Measurements from ENCODE around the gene MEA1. TPM values are rescaled to one million over a fixed set of nuclear protein-coding genes. Genes with fewer than 3 reads are reported as not detected.

The MEA1 gene
- total RNA-seq, 2 donors from 2014 or later = 29.6 to 50.3 TPM

- no peak overlapping the region for H3K4me3 ChIP-seq
- no peak overlapping the region for H3K27ac ChIP-seq
- peaks cover 37% of the 10 kb centered on the region for H3K36me3 ChIP-seq
- no peak for DNase-seq (ENCODE audit: low spot score)
- H3K4me1 ChIP-seq = peaks cover 0 to 18% of the 10 kb centered on the region in 2 donors
- no peaks in the 10 kb centered on the region for H3K27me3 ChIP-seq
- TF ChIP-seq, protein P1, sequence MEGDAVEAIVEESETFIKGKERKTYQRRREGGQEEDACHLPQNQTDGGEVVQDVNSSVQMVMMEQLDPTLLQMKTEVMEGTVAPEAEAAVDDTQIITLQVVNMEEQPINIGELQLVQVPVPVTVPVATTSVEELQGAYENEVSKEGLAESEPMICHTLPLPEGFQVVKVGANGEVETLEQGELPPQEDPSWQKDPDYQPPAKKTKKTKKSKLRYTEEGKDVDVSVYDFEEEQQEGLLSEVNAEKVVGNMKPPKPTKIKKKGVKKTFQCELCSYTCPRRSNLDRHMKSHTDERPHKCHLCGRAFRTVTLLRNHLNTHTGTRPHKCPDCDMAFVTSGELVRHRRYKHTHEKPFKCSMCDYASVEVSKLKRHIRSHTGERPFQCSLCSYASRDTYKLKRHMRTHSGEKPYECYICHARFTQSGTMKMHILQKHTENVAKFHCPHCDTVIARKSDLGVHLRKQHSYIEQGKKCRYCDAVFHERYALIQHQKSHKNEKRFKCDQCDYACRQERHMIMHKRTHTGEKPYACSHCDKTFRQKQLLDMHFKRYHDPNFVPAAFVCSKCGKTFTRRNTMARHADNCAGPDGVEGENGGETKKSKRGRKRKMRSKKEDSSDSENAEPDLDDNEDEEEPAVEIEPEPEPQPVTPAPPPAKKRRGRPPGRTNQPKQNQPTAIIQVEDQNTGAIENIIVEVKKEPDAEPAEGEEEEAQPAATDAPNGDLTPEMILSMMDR (IDR thresholded peaks at IDR 0.05) = no peak
- no peaks in the 10 kb centered on the region for H3K9me3 ChIP-seq
These were observed 51.1 kb downstream of the MEA1 start for GRCh38 chr6:42962502-42963178.

GRCh38 chr6:42962096-42962495 is 51.6 kb downstream of the MEA1 start:
- DNase-seq (ENCODE audit: low spot score) = no peak
- Histone ChIP-seq H3K27me3 (no peaks in the 10 kb centered on the region), H3K4me3 (no peak overlapping the region), H3K4me1 (peaks cover 0 to 18% of the 10 kb centered on the region in 2 donors), H3K36me3 (peaks cover 35% of the 10 kb centered on the region), H3K27ac (no peak overlapping the region), H3K9me3 (no peaks in the 10 kb centered on the region)
- TF ChIP-seq, protein P1 (IDR thresholded peaks at IDR 0.05) = no peak

Other genes with a start within 250 kb of the MEA1 start
- gene BICRAL, start 231.9 kb downstream of the MEA1 start, total RNA-seq = 10 to 100 TPM in 1 of 2 donors, 1 to 10 TPM in 1; 9.6 to 14.1 TPM
- gene RPL7L1, start 134.3 kb downstream of the MEA1 start, total RNA-seq = 10 to 100 TPM; 63.3 to 66.7 TPM
- gene PTCRA, start 97.9 kb downstream of the MEA1 start, total RNA-seq = 1 to 10 TPM in 1 of 2 donors, not detected in 1; 1.6 TPM
- gene CNPY3, start 84.5 kb downstream of the MEA1 start, total RNA-seq = 10 to 100 TPM; 22.0 to 26.5 TPM
- gene GNMT, start 53.2 kb downstream of the MEA1 start, total RNA-seq = 1 to 10 TPM; 3.3 to 4.1 TPM
- 10 to 100 TPM; 11.7 to 16.7 TPM for gene PEX6, start 34.8 kb downstream of the MEA1 start, total RNA-seq
- 10 to 100 TPM; 32.8 to 41.1 TPM for gene PPP2R5D, start 29.4 kb downstream of the MEA1 start, total RNA-seq
- 100 to 1,000 TPM; 122 to 153 TPM for gene KLHDC3, start 303 bp upstream of the MEA1 start, total RNA-seq
- 10 to 100 TPM; 29.0 to 40.6 TPM for gene RRP36, start 7.7 kb upstream of the MEA1 start, total RNA-seq
- 1 to 10 TPM; 6.5 to 9.0 TPM for gene CUL7, start 39.9 kb upstream of the MEA1 start, total RNA-seq
- 10 to 100 TPM; 37.0 to 41.0 TPM for gene MRPL2, start 45.5 kb upstream of the MEA1 start, total RNA-seq
- gene KLC4, start 45.7 kb upstream of the MEA1 start, total RNA-seq = 10 to 100 TPM; 22.5 to 46.5 TPM
- gene PTK7, start 62.4 kb upstream of the MEA1 start, total RNA-seq = 10 to 100 TPM in 1 of 2 donors, 1 to 10 TPM in 1; 4.5 to 12.7 TPM
- gene SRF, start 157.3 kb upstream of the MEA1 start, total RNA-seq = 100 to 1,000 TPM in 1 of 2 donors, 10 to 100 TPM in 1; 59.4 to 116 TPM
- 10 to 100 TPM; 11.0 to 16.8 TPM for gene CUL9, start 168.2 kb upstream of the MEA1 start, total RNA-seq
- gene DNPH1, start 215.5 kb upstream of the MEA1 start, total RNA-seq = 10 to 100 TPM; 38.4 to 63.9 TPM
- under 1 TPM; 0.12 to 0.15 TPM for gene TTBK1, start 229.5 kb upstream of the MEA1 start, total RNA-seq

Data from right atrium auricular region (tissue), 2 donors.